HEK293 (cell line): ENCODE measurements around the gene IL6R.

Source experiments
- HOXD13 ChIP-seq: sonication (generic); formaldehyde crosslinking; IDR thresholded peaks from 2 replicates; pipeline ENCODE4 v1.8.0; 2022; ENCODE audit warnings: missing genetic modification reagents, borderline replicate concordance
- KLF1 ChIP-seq: fragments of 450-650 bp; formaldehyde crosslinking; IDR thresholded peaks from 2 replicates; pipeline ENCODE4 v1.5.1; 2016; ENCODE audit warnings: missing biosample characterization, missing genetic modification characterization
- KLF16 ChIP-seq: fragments of 450-650 bp; formaldehyde crosslinking; IDR thresholded peaks from 2 replicates; pipeline ENCODE4 v1.5.1; 2017; ENCODE audit warnings: missing biosample characterization, missing genetic modification characterization
- OSR2 ChIP-seq: fragments of 450-650 bp; formaldehyde crosslinking; IDR thresholded peaks from 2 replicates; pipeline ENCODE4 v1.5.1; 2016; ENCODE audit warnings: missing biosample characterization, missing genetic modification characterization
- PATZ1 ChIP-seq: fragments of 450-650 bp; formaldehyde crosslinking; IDR thresholded peaks from 2 replicates; pipeline ENCODE4 v1.5.1; 2016; ENCODE audit warnings: missing biosample characterization, missing genetic modification characterization
- PRDM6 ChIP-seq: fragments of 450-650 bp; formaldehyde crosslinking; IDR thresholded peaks from 2 replicates; pipeline ENCODE4 v1.5.1; 2017; ENCODE audit warnings: missing biosample characterization, missing genetic modification characterization
- SCRT2 ChIP-seq: fragments of 450-650 bp; formaldehyde crosslinking; IDR thresholded peaks from 2 replicates; pipeline ENCODE4 v1.5.1; 2016; ENCODE audit warnings: missing biosample characterization, missing genetic modification characterization
- TSHZ1 ChIP-seq: fragments of 450-650 bp; formaldehyde crosslinking; IDR thresholded peaks from 2 replicates; pipeline ENCODE4 v1.5.1; 2016; ENCODE audit warnings: missing biosample characterization, missing genetic modification characterization, borderline replicate concordance
- ZBTB21 ChIP-seq: fragments of 450-650 bp; formaldehyde crosslinking; IDR thresholded peaks from 2 replicates; pipeline ENCODE4 v1.5.1; 2017; ENCODE audit warnings: missing biosample characterization, missing genetic modification characterization
- ZBTB8A ChIP-seq: fragments of 450-650 bp; formaldehyde crosslinking; IDR thresholded peaks from 2 replicates; pipeline ENCODE4 v1.5.1; 2016; ENCODE audit warnings: missing biosample characterization, missing genetic modification characterization
- ZNF184 ChIP-seq: fragments of 450-650 bp; IDR thresholded peaks from 2 replicates; pipeline ENCODE4 v1.5.1; 2018; ENCODE audit warnings: missing biosample characterization, mild to moderate bottlenecking, missing genetic modification characterization
- ZNF19 ChIP-seq: fragments of 450-650 bp; formaldehyde crosslinking; IDR thresholded peaks from 2 replicates; pipeline ENCODE4; 2016; ENCODE audit warnings: missing biosample characterization, missing genetic modification characterization, low read depth
- ZNF280C ChIP-seq: fragments of 450-650 bp; formaldehyde crosslinking; IDR thresholded peaks from 2 replicates; pipeline ENCODE4 v1.5.1; 2016; ENCODE audit warnings: missing biosample characterization, missing genetic modification characterization
- ZNF324 ChIP-seq: fragments of 450-650 bp; formaldehyde crosslinking; IDR thresholded peaks from 2 replicates; pipeline ENCODE4 v1.5.1; 2016; ENCODE audit warnings: missing biosample characterization, missing genetic modification characterization
- ZNF341 ChIP-seq: fragments of 450-650 bp; formaldehyde crosslinking; IDR thresholded peaks from 2 replicates; pipeline ENCODE4; 2016; ENCODE audit warnings: low read depth, missing biosample characterization, missing genetic modification characterization
- ZNF394 ChIP-seq: fragments of 450-650 bp; formaldehyde crosslinking; IDR thresholded peaks from 2 replicates; pipeline ENCODE4 v1.5.1; 2016; ENCODE audit warnings: missing biosample characterization, missing genetic modification characterization, mild to moderate bottlenecking, moderate library complexity, borderline replicate concordance
- ZNF398 ChIP-seq: fragments of 450-650 bp; formaldehyde crosslinking; IDR thresholded peaks from 2 replicates; pipeline ENCODE4 v1.5.1; 2017; ENCODE audit warnings: missing biosample characterization, missing genetic modification characterization
- ZNF561 ChIP-seq: fragments of 450-650 bp; IDR thresholded peaks from 2 replicates; pipeline ENCODE4 v1.5.1; 2018; ENCODE audit warnings: missing biosample characterization, missing genetic modification characterization, borderline replicate concordance
- ZNF623 ChIP-seq: fragments of 450-650 bp; formaldehyde crosslinking; IDR thresholded peaks from 2 replicates; pipeline ENCODE4 v1.5.1; 2016; ENCODE audit warnings: missing biosample characterization, missing genetic modification characterization
- ZNF629 ChIP-seq: fragments of 450-650 bp; formaldehyde crosslinking; IDR thresholded peaks from 2 replicates; pipeline ENCODE4 v1.5.1; 2017; ENCODE audit warnings: missing biosample characterization, missing genetic modification characterization
- ZNF660 ChIP-seq: fragments of 450-650 bp; IDR thresholded peaks from 2 replicates; pipeline ENCODE4 v1.5.1; 2018; ENCODE audit warnings: missing biosample characterization, mild to moderate bottlenecking, missing genetic modification characterization
- ZSCAN16 ChIP-seq: fragments of 450-650 bp; formaldehyde crosslinking; IDR thresholded peaks from 2 replicates; pipeline ENCODE4 v1.5.1; 2016; ENCODE audit warnings: missing biosample characterization, missing genetic modification characterization
- ZSCAN18 ChIP-seq: fragments of 450-650 bp; formaldehyde crosslinking; IDR thresholded peaks from 2 replicates; pipeline ENCODE4 v1.5.1; 2016; ENCODE audit warnings: missing biosample characterization, missing genetic modification characterization
- ZSCAN30 ChIP-seq: fragments of 450-650 bp; IDR thresholded peaks from 2 replicates; pipeline ENCODE4 v1.5.1; 2018; ENCODE audit warnings: missing biosample characterization, mild to moderate bottlenecking, missing genetic modification characterization, moderate library complexity

IL6R gene

GRCh38 chr1:154483941-154484803, 79.0 kb downstream of the IL6R start (continued):
- TF ChIP-seq ZBTB8A (tag by site-specific recombination) = 0 out of 2 replicates have a peak, but pooled peaks have one; percentile 23
- peak; percentile 45; the same call in 1 of the 2 replicates for TF ChIP-seq PRDM6 (tag by site-specific recombination)
- TF ChIP-seq ZNF184 (tag by site-specific recombination) = peak; percentile 66; the same call in 1 of the 2 replicates
- peak; percentile 86 for TF ChIP-seq TSHZ1 (tag by site-specific recombination)
- peak; percentile 79 for TF ChIP-seq ZBTB21
- peak; percentile 67 for TF ChIP-seq ZNF398 (tag by site-specific recombination)
- TF ChIP-seq KLF16 (tag by site-specific recombination) = peak; percentile 42; the same call in 1 of the 2 replicates
- TF ChIP-seq ZNF280C (tag by site-specific recombination) = no peak
- TF ChIP-seq PATZ1 (tag by site-specific recombination) = peak; percentile 34; the same call in 1 of the 2 replicates
- peak; percentile 51 for TF ChIP-seq KLF1 (tag by site-specific recombination)
- peak; percentile 90 for TF ChIP-seq ZNF629 (tag by site-specific recombination)
- peak; percentile 38; the same call in 1 of the 2 replicates for TF ChIP-seq SCRT2 (tag by site-specific recombination)
- no peak for TF ChIP-seq ZSCAN30 (tag by site-specific recombination)
- TF ChIP-seq OSR2 (tag by site-specific recombination) = peak; percentile 85
- TF ChIP-seq ZNF19 = 0 out of 2 replicates have a peak, but pooled peaks have one; percentile 15
- TF ChIP-seq ZNF324 = peak; percentile 88
- peak; percentile 77; the same call in 1 of the 2 replicates for TF ChIP-seq ZNF394 (tag by site-specific recombination)
- TF ChIP-seq HOXD13 (CRISPR knock-in tag) = no peak
- no peak for TF ChIP-seq ZNF341
- 0 out of 2 replicates have a peak, but pooled peaks have one; percentile 36 for TF ChIP-seq ZSCAN18 (tag by site-specific recombination)
- peak; percentile 33; the same call in 1 of the 2 replicates for TF ChIP-seq ZNF623 (tag by site-specific recombination)
- no peak for TF ChIP-seq ZNF561 (tag by site-specific recombination)
- TF ChIP-seq ZNF660 = peak; percentile 90
- no peak for TF ChIP-seq ZSCAN16 (tag by site-specific recombination)
